Stimulated activated CD8-positive, alpha-beta memory T cell treated with anti-CD3 and anti-CD28 coated beads, Interleukin-7, amount 100 ng/mL, for 24 hours (primary cell): ENCODE results near the gene DCC.

ENCODE experiments used
- DNase-seq: peaks from one replicate; pipeline ENCODE4 v3.0.0-alpha.2; 2020; ENCODE audit warnings: low read depth

The DCC gene

DNA sequence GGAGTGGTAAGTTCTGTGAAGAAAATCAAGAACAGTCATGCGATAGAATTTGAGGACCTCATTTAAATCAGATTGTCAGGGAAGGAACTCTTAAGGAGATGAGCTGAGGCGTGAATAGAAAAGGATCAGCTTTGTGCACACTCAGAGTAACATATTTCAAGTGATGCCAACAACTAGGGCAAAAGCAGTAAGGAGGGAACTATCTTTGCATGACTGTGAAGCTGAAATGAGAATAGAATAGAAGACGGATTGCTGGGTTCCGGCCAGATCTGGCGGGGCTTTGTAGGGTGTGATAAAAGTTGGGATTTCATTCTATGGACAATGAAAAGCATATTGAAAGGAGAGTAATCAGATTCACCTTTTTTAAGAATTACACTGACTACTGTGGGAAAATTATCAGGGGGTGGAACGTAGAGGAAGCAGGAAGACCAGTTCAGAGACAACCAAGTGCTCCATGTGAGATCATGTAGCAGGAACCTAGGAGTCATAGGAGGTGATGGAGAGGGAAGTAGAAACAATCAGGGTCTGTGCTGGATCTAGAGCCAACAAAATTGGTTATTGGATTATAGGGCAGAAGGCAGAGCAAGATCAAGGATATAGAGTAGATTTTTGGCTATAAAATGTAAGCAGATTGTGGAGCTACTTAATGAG is 884.3 kb downstream of the DCC start:
- no peak for DNase-seq

- no peak for DNase-seq
Observed at GRCh38 chr18:53225567-53226325, 885.7 kb downstream of the DCC start.

DNA sequence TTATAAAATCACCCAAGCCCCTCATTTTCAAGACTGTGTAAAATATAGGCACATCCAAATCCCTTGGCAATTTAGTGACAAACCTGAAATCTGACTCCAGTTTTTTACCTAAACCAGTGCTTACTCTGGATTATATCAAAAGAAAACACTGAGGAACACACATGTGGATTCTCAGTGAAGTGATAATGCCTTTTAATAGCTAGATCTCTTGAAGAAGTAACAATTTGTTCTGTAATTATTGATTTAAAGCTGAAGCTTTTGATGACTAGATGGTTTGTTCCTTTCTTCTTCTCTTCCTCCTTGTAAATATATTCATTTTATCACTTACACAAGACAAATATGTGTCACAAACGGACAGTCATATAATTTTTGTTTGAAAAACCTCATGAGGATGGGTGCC is 894.6 kb downstream of the DCC start:
- no peak for DNase-seq

GRCh38 chr18:53241161-53241560 is 901.2 kb downstream of the DCC start:
- no peak for DNase-seq

- DNase-seq, result no peak
Observed at GRCh38 chr18:53253789-53254188, 913.8 kb downstream of the DCC start.

- no peak for DNase-seq
Observed at GRCh38 chr18:53254265-53254664, 914.3 kb downstream of the DCC start.

GRCh38 chr18:53261241-53261640 is 921.2 kb downstream of the DCC start:
- no peak for DNase-seq

DNA sequence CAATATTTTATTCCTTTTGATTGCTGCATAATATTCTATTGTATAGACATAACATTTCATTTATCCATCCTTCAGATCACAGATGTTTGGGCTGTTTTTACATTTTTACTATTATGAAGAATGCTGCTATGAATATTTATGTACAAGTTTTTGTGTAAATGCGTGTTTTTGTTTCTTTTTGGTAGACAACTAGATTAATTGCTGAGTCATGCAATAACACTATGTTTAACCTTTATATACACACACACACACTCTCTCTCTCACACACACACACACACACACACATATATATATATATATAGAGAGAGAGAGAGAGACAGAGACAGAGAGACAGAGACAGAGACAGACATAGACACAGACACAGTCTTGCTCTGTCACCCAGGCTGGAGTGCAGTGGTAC is 926.9 kb downstream of the DCC start:
- no peak for DNase-seq

GRCh38 chr18:53268455-53268854 is 928.5 kb downstream of the DCC start:
- no peak for DNase-seq

DNA sequence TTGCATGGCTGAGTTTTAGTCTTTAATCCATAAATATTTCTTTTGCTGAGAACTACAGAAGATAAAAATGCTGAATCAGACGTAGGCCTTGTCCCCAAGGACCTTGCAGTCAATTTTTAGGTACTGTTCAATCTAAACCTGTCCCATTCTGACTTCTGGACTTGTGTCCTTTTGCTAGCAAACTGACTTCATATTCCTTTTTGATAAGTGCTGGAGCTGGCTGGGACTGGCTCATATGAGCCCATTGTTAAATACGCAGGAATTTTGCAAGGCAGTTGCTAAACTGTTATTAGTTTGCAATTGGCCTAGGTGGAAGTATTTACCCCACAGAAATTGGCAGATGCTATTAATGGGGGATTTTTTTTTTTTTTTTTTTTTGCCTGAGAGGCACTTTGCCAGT is 941.4 kb downstream of the DCC start:
- DNase-seq, result no peak

DNA sequence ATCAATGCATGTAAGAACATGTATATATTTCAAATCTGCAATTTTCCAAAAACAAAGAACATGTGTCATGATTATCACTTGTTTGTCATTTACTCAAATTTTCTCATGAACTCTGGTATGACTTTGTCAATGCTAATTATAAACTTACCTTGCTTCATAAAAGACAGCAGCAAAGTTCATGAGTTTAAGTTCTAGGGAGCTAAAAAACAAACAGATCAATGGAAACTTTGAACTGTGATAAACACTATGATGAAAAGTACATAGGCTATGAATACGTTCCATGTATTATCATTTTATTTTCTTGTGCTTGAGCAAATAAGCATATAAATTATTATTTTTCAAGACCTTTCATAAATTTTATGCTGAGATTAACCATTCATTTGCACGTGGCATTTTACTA is 943.7 kb downstream of the DCC start:
- DNase-seq, result no peak

GRCh38 chr18:53305461-53305860 is 965.5 kb downstream of the DCC start:
- no peak for DNase-seq

GRCh38 chr18:53319628-53320027 is 979.6 kb downstream of the DCC start:
- no peak for DNase-seq

DNA sequence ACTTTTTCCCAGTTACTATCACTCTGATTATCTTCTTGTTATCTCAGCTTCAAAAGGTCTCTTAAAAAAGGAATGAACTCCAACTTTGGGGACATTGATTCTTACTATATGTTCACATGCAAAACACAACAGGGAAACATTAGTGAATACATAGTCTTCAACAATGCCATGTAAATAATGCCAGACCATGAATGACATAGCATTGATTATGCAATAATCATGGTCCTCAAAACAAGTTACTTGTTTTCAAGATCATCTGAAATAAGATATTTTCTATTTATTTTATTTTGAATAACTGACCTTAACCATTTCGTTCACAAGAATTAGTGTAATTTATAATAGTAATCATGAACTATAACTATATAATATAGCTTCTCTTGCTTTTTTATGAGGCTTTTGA is 982.2 kb downstream of the DCC start:
- DNase-seq, result no peak

GRCh38 chr18:53324353-53324752 is 984.4 kb downstream of the DCC start:
- DNase-seq, result no peak

- no peak for DNase-seq
Observed at GRCh38 chr18:53360501-53361443, 1020.8 kb downstream of the DCC start.

- DNase-seq, result no peak
Observed at GRCh38 chr18:53375621-53376020, 1035.6 kb downstream of the DCC start.

- DNase-seq, result no peak
Observed at GRCh38 chr18:53380063-53380639, 1040.2 kb downstream of the DCC start.

- no peak for DNase-seq
Observed at GRCh38 chr18:53382870-53383269, 1042.9 kb downstream of the DCC start.

GRCh38 chr18:53385889-53386288 is 1045.9 kb downstream of the DCC start:
- no peak for DNase-seq

DNA sequence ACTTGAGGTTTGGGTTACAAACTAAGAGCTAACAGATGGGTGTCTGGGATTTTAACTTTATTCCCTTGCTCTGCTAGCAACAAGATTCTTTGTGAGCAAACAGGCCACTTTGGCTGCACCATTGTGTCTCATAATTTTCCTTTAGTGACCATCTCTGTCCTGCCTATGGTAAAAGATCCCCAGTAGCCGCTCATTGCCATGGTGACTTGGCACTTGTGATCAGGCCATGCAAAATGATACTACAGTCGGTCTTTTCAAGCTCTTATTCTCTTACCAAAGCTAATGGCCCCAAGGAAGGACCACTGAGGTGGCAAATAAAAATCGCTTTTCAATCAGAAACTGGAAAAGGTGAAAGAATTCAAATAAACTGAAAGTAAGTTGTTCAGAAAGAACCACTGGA is 1047.6 kb downstream of the DCC start:
- DNase-seq, result no peak

GRCh38 chr18:53402670-53403069 is 1062.7 kb downstream of the DCC start:
- DNase-seq, result no peak
